Esophagus squamous epithelium (tissue), 4 donors: ENCODE measurements around the gene VRK3.

Source experiments
- POLR2A ChIP-seq, 4 donors: fragments of 450-650 bp; IDR thresholded peaks; one replicate each; pipeline ENCODE4 v1.6.1; 2017; ENCODE audit warnings: antibody characterized with exemption in 4 of 4, mild to moderate bottlenecking in 4 of 4, moderate library complexity in 3 of 4
- TF ChIP-seq, protein P1 (sequence below), 6 experiments: fragments of 450-650 bp in 4 of 6; fragments of 200-600 bp in 2 of 6; sonication (generic) in 2 of 6; IDR thresholded peaks; one replicate each; pipeline ENCODE4 v1.5.1; 2016 to 2019; ENCODE audit warnings: antibody characterized with exemption in 6 of 6, mild to moderate bottlenecking in 4 of 6, moderate library complexity in 4 of 6

DNA sequence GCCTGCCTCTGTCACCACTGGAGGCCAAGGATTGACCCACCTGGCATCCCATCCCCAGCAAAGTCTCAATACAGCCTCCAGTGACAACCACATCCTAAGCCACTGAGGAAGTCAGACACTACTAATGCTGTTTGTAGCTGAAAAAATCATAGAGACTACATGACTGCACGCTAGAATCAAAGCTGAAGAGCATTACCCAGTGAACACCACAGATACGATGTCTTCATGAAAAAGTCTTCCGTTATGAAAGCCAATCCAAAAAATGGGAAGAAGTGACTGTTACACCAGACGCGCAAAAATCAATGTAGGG lies 84.7 kb downstream of the VRK3 start:
- TF ChIP-seq, protein P1, sequence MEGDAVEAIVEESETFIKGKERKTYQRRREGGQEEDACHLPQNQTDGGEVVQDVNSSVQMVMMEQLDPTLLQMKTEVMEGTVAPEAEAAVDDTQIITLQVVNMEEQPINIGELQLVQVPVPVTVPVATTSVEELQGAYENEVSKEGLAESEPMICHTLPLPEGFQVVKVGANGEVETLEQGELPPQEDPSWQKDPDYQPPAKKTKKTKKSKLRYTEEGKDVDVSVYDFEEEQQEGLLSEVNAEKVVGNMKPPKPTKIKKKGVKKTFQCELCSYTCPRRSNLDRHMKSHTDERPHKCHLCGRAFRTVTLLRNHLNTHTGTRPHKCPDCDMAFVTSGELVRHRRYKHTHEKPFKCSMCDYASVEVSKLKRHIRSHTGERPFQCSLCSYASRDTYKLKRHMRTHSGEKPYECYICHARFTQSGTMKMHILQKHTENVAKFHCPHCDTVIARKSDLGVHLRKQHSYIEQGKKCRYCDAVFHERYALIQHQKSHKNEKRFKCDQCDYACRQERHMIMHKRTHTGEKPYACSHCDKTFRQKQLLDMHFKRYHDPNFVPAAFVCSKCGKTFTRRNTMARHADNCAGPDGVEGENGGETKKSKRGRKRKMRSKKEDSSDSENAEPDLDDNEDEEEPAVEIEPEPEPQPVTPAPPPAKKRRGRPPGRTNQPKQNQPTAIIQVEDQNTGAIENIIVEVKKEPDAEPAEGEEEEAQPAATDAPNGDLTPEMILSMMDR (IDR thresholded peaks at IDR 0.05): no peak
- TF ChIP-seq POLR2A (IDR thresholded peaks at IDR 0.05): no peak
